Dermis blood vessel endothelial cell (primary cell): ENCODE data around the gene RPL31. TPM values are rescaled to one million over a fixed set of nuclear protein-coding genes. Genes with fewer than 3 reads are reported as not detected.

Experiments
- DNase-seq: peaks from one replicate; pipeline ENCODE4 v3.0.0; 2010
- total RNA-seq: library from RNA; depleted of rRNA; stranded (reverse); fragments of >200 nt; gene quantifications from 2 replicates; pipeline ENCODE4 v1.2.3, GENCODE V29; 2014

Gene RPL31
- total RNA-seq, 1 donor from 2014 or later = 1,408 TPM

GRCh38 chr2:100976061-100976460 lies 26.0 kb upstream of the RPL31 start:
- DNase-seq = no peak

- DNase-seq = no peak
These were observed 25.3 kb upstream of the RPL31 start for GRCh38 chr2:100976645-100977391.

GRCh38 chr2:100977511-100977910 lies 24.6 kb upstream of the RPL31 start:
- no peak for DNase-seq

- peak; percentile 81 for DNase-seq
These were observed 23.4 kb upstream of the RPL31 start for GRCh38 chr2:100978582-100979191.

- no peak for DNase-seq
These were observed 22.0 kb upstream of the RPL31 start for GRCh38 chr2:100980046-100980445.

- DNase-seq = no peak
These were observed 21.1 kb upstream of the RPL31 start for GRCh38 chr2:100981011-100981410.

GRCh38 chr2:100982431-100982861 lies 19.6 kb upstream of the RPL31 start:
- no peak for DNase-seq

- no peak for DNase-seq
These were observed 18.9 kb upstream of the RPL31 start for GRCh38 chr2:100983201-100983600.

- DNase-seq = peak; percentile 14
These were observed 18.3 kb upstream of the RPL31 start for GRCh38 chr2:100983684-100984310.

- peak; percentile 87 for DNase-seq
These were observed 17.2 kb upstream of the RPL31 start for GRCh38 chr2:100984892-100985307.

- DNase-seq = no peak
These were observed 15.9 kb upstream of the RPL31 start for GRCh38 chr2:100986157-100986556.

GRCh38 chr2:100987536-100987935 lies 14.6 kb upstream of the RPL31 start:
- DNase-seq = no peak

- no peak for DNase-seq
These were observed 14.1 kb upstream of the RPL31 start for GRCh38 chr2:100987974-100988373.

- no peak for DNase-seq
These were observed 13.3 kb upstream of the RPL31 start for GRCh38 chr2:100988630-100989417.

GRCh38 chr2:100989666-100990065 lies 12.4 kb upstream of the RPL31 start:
- no peak for DNase-seq

GRCh38 chr2:100990166-100990565 lies 11.9 kb upstream of the RPL31 start:
- no peak for DNase-seq

- no peak for DNase-seq
These were observed 11.3 kb upstream of the RPL31 start for GRCh38 chr2:100990650-100991403.

- no peak for DNase-seq
These were observed 10.7 kb upstream of the RPL31 start for GRCh38 chr2:100991404-100991773.

GRCh38 chr2:100992262-100992661 lies 9.8 kb upstream of the RPL31 start:
- DNase-seq = no peak

- no peak for DNase-seq
These were observed 8.8 kb upstream of the RPL31 start for GRCh38 chr2:100993294-100993693.

GRCh38 chr2:100995309-100996075 lies 6.6 kb upstream of the RPL31 start:
- DNase-seq = no peak
